ENCODE data around the gene SOS1.

DNA sequence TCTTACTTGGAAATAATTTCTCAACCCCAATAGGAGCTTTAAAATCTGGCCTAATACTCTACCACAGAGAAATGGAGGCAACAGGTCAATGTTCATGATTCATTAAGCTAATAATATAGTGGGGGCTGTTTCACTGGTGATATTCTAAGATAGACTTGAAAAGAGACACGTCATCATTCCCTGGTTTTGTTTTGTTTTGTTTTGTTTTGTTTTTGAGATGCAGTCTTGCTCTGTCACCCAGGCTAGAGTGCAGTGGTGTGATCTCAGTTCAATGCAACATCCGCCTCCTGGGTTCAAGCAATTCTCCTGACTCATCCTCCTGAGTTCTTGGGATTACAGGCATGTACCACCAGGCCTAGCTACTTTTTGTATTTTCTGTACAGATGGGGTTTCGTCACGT lies 37.5 kb upstream of the SOS1 start:
- TF ChIP-seq CTCF (IDR thresholded peaks at IDR 0.05) = no peak
- no peak for TF ChIP-seq POLR2A (IDR thresholded peaks at IDR 0.05)

Measured in right lobe of liver (tissue), 4 donors.